Liver (tissue), 9 donors: ENCODE measurements around the gene CDKN2B-AS1. TPM values are rescaled to one million over a fixed set of nuclear protein-coding genes. Genes with fewer than 3 reads are reported as not detected.

Experiments used
- DNase-seq: peaks from one replicate; pipeline ENCODE4 v3.0.0-alpha.2; 2017; ENCODE audit warnings: low spot score
- H3K27ac ChIP-seq, 2 donors: one replicate each; pipeline ENCODE4 v1.7.0; 2013; ENCODE audit warnings: inconsistent platforms in 2 of 2, low read length in 2 of 2, control low read depth in 1 of 2, low read depth in 1 of 2, mild to moderate bottlenecking in 1 of 2
- H3K27me3 ChIP-seq, 4 donors: one replicate each; pipeline versions ENCODE4 v1.6.1 to v1.7.0; 2013; ENCODE audit warnings: low read length in 3 of 4, inconsistent platforms in 1 of 4, mild to moderate bottlenecking in 1 of 4, moderate library complexity in 1 of 4; ENCODE audit not compliant: control insufficient read depth in 4 of 4, insufficient read depth in 4 of 4
- H3K36me3 ChIP-seq, 4 donors: one replicate each; pipeline versions ENCODE4 v1.6.1 to v1.7.0; 2013; ENCODE audit warnings: low read length in 3 of 4, mild to moderate bottlenecking in 3 of 4, low read depth in 1 of 4, moderate library complexity in 1 of 4; ENCODE audit not compliant: control insufficient read depth in 4 of 4, insufficient read depth in 3 of 4
- H3K4me1 ChIP-seq, 4 donors: one replicate each; pipeline versions ENCODE4 v1.6.1 to v1.7.0; 2013; ENCODE audit warnings: low read length in 3 of 4, mild to moderate bottlenecking in 3 of 4, moderate library complexity in 1 of 4; ENCODE audit not compliant: control insufficient read depth in 4 of 4, insufficient read depth in 4 of 4
- H3K4me3 ChIP-seq, 3 donors: one replicate each; pipeline versions ENCODE4 v1.6.1 to v1.7.0; 2013; ENCODE audit warnings: low read length in 3 of 3, control low read depth in 1 of 3, low read depth in 1 of 3, mild to moderate bottlenecking in 1 of 3
- H3K9ac ChIP-seq, 2 donors: one replicate each; pipeline ENCODE4 v1.7.0; 2013; ENCODE audit warnings: low read length in 2 of 2, mild to moderate bottlenecking in 2 of 2, moderate library complexity in 2 of 2, control low read depth in 1 of 2, low read depth in 1 of 2
- H3K9me3 ChIP-seq, 4 donors: one replicate each; pipeline versions ENCODE4 v1.6.1 to v1.7.0; 2013; ENCODE audit warnings: low read length in 3 of 4; ENCODE audit not compliant: control insufficient read depth in 4 of 4
- EGR1 ChIP-seq, 2 donors: IDR thresholded peaks; 2 replicates each; pipeline ENCODE4 v1.6.1; 2016 to 2018; ENCODE audit warnings: antibody characterized with exemption in 2 of 2, low read depth in 2 of 2
- FOXA1 ChIP-seq: IDR thresholded peaks from 2 replicates; pipeline ENCODE4 v1.6.1; 2016; ENCODE audit warnings: antibody characterized with exemption
- FOXA2 ChIP-seq: IDR thresholded peaks from 2 replicates; pipeline ENCODE4 v1.6.1; 2016; ENCODE audit warnings: antibody characterized with exemption
- GABPA ChIP-seq, 2 donors: IDR thresholded peaks in 1 of 2; conservative IDR thresholded peaks in 1 of 2; 2 replicates each; pipeline ENCODE4 v1.6.1; 2016; ENCODE audit warnings: antibody characterized with exemption in 2 of 2, mild to moderate bottlenecking in 1 of 2, moderate library complexity in 1 of 2
- HNF4A ChIP-seq, 2 donors: conservative IDR thresholded peaks; 2 replicates each; pipeline ENCODE4 v1.6.1; 2016; ENCODE audit warnings: antibody characterized with exemption in 2 of 2, mild to moderate bottlenecking in 2 of 2
- HNF4G ChIP-seq: IDR thresholded peaks from 2 replicates; pipeline ENCODE4 v1.6.1; 2016; ENCODE audit warnings: antibody characterized with exemption
- JUND ChIP-seq, 2 donors: IDR thresholded peaks; 2 replicates each; pipeline ENCODE4 v1.6.1; 2016; ENCODE audit warnings: antibody characterized with exemption in 2 of 2
- NR2F2 ChIP-seq: IDR thresholded peaks from 2 replicates; pipeline ENCODE4 v1.6.1; 2016; ENCODE audit warnings: antibody characterized with exemption
- RAD21 ChIP-seq, 2 donors: IDR thresholded peaks; 2 replicates each; pipeline ENCODE4 v1.6.1; 2016; ENCODE audit warnings: antibody characterized with exemption in 2 of 2, mild to moderate bottlenecking in 2 of 2
- REST ChIP-seq: IDR thresholded peaks from 2 replicates; pipeline ENCODE4 v1.6.1; 2016; ENCODE audit warnings: antibody characterized with exemption, mild to moderate bottlenecking
- RXRA ChIP-seq, 2 donors: IDR thresholded peaks; 2 replicates each; pipeline ENCODE4 v1.6.1; 2017 to 2018; ENCODE audit warnings: antibody characterized with exemption in 2 of 2, mild to moderate bottlenecking in 1 of 2
- SP1 ChIP-seq: IDR thresholded peaks from 2 replicates; pipeline ENCODE4 v1.6.1; 2018; ENCODE audit warnings: antibody characterized with exemption, mild to moderate bottlenecking
- TAF1 ChIP-seq: conservative IDR thresholded peaks from 2 replicates; pipeline ENCODE4 v1.6.1; 2016; ENCODE audit warnings: antibody characterized with exemption, mild to moderate bottlenecking
- YY1 ChIP-seq: IDR thresholded peaks from 2 replicates; pipeline ENCODE4 v1.6.1; 2016; ENCODE audit warnings: antibody characterized with exemption, mild to moderate bottlenecking
- WGBS: extraction: QIAGEN DNeasy Blood & Tissue Kit; methylation state at CpG from one replicate; pipeline ENCODE4 v1.1.7; 2013; 5-methylcytosine and 5-hydroxymethylcytosine counted together
- polyA plus RNA-seq, 2 donors: library from polyadenylated mRNA; stranded (reverse) in 1 of 2; unstranded in 1 of 2; fragments of 200-250 nt in 1 of 2; fragments of >200 nt in 1 of 2; fragmentation: Nextera tagmentation in 1 of 2; extraction: Ambion mirVana in 1 of 2; gene quantifications; one replicate each; pipeline versions ENCODE4 v1.2.1 to v1.2.3, GENCODE V29; 2013 to 2015
- total RNA-seq, 2 donors: library from RNA; depleted of rRNA; stranded (reverse); fragments of >200 nt; gene quantifications; one replicate each; pipeline ENCODE4 v1.2.3, GENCODE V29; 2014
- TF ChIP-seq, protein P1 (sequence below): IDR thresholded peaks from 2 replicates; pipeline ENCODE4 v1.6.1; 2016; ENCODE audit warnings: antibody characterized with exemption
- TF ChIP-seq, protein P2 (sequence below): IDR thresholded peaks from 2 replicates; pipeline ENCODE4 v1.6.1; 2016; ENCODE audit warnings: antibody characterized with exemption
- TF ChIP-seq, protein P3 (sequence below): IDR thresholded peaks from 2 replicates; pipeline ENCODE4 v1.6.1; 2016; ENCODE audit warnings: antibody characterized with exemption
- TF ChIP-seq, protein P4 (sequence below): fragments of 150-350 bp; IDR thresholded peaks from 2 replicates; pipeline ENCODE4 v1.5.1; 2017; ENCODE audit warnings: improper control_type of control experiment, low read depth, low read length; ENCODE audit not compliant: missing input control
- donor health status: healthy.
- donor health status: healthy.
- donor health status: healthy.
- donor health status: healthy.
- donor health status: healthy.

The CDKN2B-AS1 gene
- total and polyA plus RNA-seq, 4 donors: 0.08 to 0.42 TPM; not detected in 2

DNA sequence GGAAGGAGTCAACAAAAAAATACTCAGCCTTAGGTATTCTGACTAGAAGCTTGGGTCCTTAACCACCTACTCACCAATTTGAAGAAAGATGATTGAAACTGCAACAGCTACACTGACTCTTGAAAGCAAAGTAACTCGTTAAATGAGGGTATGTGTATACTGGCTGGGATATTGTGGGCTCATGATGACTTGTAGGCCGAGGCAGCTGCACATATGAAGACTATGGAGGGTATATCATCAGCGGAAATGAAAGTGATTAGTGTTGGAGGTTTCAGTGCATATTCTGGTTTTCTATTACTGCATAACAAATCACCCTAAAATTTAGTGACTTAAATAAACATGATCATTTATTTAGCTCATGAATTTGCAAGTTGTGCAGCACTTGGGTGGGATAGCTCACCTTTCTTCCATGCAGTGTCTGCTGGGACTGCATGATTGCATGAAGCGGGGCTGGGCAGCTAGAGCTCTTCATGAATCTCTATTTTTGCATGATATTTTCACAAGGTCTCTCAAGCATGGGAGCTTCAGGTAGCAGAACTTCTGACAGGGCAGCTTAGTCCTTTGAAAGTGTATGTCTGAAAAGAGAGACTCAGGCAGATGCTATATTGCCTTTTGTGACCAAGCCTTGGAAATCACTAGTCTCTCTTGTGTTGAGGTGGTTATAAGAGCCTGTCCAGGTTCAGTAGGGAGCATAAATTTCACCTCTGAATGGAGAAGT lies 110.6 kb downstream of the CDKN2B-AS1 start:
- DNase-seq: no peak
- no peaks in the 10 kb centered on the region for H3K4me1 ChIP-seq
- TF ChIP-seq FOXA1: no peak
- TF ChIP-seq, protein P1, sequence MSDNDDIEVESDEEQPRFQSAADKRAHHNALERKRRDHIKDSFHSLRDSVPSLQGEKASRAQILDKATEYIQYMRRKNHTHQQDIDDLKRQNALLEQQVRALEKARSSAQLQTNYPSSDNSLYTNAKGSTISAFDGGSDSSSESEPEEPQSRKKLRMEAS: no peak
- TF ChIP-seq, protein P2, sequence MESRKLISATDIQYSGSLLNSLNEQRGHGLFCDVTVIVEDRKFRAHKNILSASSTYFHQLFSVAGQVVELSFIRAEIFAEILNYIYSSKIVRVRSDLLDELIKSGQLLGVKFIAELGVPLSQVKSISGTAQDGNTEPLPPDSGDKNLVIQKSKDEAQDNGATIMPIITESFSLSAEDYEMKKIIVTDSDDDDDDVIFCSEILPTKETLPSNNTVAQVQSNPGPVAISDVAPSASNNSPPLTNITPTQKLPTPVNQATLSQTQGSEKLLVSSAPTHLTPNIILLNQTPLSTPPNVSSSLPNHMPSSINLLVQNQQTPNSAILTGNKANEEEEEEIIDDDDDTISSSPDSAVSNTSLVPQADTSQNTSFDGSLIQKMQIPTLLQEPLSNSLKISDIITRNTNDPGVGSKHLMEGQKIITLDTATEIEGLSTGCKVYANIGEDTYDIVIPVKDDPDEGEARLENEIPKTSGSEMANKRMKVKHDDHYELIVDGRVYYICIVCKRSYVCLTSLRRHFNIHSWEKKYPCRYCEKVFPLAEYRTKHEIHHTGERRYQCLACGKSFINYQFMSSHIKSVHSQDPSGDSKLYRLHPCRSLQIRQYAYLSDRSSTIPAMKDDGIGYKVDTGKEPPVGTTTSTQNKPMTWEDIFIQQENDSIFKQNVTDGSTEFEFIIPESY: no peak
- no peak for TF ChIP-seq YY1
- TF ChIP-seq GABPA (IDR thresholded peaks at IDR 0.05 in 1 of 2, conservative IDR thresholded peaks at IDR 0.05 in 1 of 2): no peak
- TF ChIP-seq JUND (IDR thresholded peaks at IDR 0.05): no peak
- TF ChIP-seq, protein P3, sequence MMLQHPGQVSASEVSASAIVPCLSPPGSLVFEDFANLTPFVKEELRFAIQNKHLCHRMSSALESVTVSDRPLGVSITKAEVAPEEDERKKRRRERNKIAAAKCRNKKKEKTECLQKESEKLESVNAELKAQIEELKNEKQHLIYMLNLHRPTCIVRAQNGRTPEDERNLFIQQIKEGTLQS: no peak
- TF ChIP-seq EGR1 (IDR thresholded peaks at IDR 0.05; ENCODE audit: low read depth in 2 of 2): no peak
- no peak for TF ChIP-seq RAD21 (IDR thresholded peaks at IDR 0.05)
- TF ChIP-seq, protein P4, sequence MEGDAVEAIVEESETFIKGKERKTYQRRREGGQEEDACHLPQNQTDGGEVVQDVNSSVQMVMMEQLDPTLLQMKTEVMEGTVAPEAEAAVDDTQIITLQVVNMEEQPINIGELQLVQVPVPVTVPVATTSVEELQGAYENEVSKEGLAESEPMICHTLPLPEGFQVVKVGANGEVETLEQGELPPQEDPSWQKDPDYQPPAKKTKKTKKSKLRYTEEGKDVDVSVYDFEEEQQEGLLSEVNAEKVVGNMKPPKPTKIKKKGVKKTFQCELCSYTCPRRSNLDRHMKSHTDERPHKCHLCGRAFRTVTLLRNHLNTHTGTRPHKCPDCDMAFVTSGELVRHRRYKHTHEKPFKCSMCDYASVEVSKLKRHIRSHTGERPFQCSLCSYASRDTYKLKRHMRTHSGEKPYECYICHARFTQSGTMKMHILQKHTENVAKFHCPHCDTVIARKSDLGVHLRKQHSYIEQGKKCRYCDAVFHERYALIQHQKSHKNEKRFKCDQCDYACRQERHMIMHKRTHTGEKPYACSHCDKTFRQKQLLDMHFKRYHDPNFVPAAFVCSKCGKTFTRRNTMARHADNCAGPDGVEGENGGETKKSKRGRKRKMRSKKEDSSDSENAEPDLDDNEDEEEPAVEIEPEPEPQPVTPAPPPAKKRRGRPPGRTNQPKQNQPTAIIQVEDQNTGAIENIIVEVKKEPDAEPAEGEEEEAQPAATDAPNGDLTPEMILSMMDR: no peak
- TF ChIP-seq SP1: no peak
- TF ChIP-seq TAF1: no peak
- TF ChIP-seq RXRA (IDR thresholded peaks at IDR 0.05): no peak
- TF ChIP-seq HNF4G: no peak
- no peak for TF ChIP-seq HNF4A (conservative IDR thresholded peaks at IDR 0.05)
- no peak for TF ChIP-seq NR2F2
- no peaks in the 10 kb centered on the region for H3K36me3 ChIP-seq
- no peaks in the 10 kb centered on the region for H3K9me3 ChIP-seq
- H3K9ac ChIP-seq: no peak overlapping the region
- no peak overlapping the region for H3K27ac ChIP-seq
- no peaks in the 10 kb centered on the region for H3K27me3 ChIP-seq
- WGBS: 88% methylated on average over 4 of the region's 4 CpGs
- no peak overlapping the region for H3K4me3 ChIP-seq

DNA sequence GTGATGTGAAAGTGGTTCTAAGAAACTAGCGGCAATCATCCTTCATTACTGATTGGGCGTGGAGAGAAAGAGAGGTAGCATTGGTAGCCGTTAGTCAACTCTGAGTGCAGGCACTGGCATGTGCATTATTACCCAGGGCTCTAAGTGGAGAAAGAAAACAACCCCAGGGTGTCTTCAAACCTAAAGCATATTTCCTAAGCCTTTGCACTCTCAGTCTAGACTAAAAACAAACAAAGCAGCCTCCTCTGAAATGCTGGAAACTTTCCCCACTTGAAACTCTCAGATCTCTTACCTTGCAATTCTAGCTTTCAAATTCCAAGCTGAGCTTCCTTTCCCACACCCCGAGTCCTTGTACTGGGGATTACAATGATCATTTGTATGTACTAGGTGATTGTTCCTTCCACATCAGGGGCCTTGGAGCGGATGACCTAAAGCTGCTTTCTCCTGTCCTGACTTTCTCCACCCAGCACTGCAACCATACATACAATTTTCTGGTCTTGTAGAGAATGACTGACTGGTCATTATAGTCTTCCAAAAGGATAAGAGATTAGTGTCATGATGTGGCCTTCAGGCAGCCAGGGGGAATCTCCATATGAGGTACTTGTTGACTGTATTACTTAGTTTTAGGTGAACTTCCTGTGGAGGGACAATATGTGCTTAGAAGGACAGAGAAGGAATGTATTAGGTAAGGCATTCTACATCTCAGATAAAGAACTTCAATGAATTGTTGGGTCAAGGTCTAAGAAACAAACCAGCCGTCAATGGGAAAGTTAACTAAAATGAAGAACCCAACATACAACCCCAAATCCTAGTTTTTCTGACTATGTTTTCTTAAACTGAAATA lies 112.8 kb downstream of the CDKN2B-AS1 start:
- DNase-seq: no peak

More for the DNA sequence above, 112.8 kb downstream of the CDKN2B-AS1 start:
- Histone ChIP-seq H3K36me3 (no peaks in the 10 kb centered on the region), H3K4me1 (no peaks in the 10 kb centered on the region), H3K27me3 (no peaks in the 10 kb centered on the region), H3K4me3 (no peak overlapping the region), H3K9ac (no peak overlapping the region), H3K9me3 (no peaks in the 10 kb centered on the region), H3K27ac (no peak overlapping the region)
- no peak for TF ChIP-seq REST
- no peak for TF ChIP-seq JUND (IDR thresholded peaks at IDR 0.05)
- no peak for TF ChIP-seq FOXA2
- TF ChIP-seq HNF4A (conservative IDR thresholded peaks at IDR 0.05): no peak
- TF ChIP-seq, protein P4: no peak
- TF ChIP-seq EGR1 (IDR thresholded peaks at IDR 0.05; ENCODE audit: low read depth in 2 of 2): no peak
- no peak for TF ChIP-seq RAD21 (IDR thresholded peaks at IDR 0.05)
- TF ChIP-seq, protein P3: no peak
- no peak for TF ChIP-seq FOXA1
- TF ChIP-seq HNF4G: no peak
- no peak for TF ChIP-seq SP1
- no peak for TF ChIP-seq NR2F2
- TF ChIP-seq, protein P1: no peak
- TF ChIP-seq RXRA (IDR thresholded peaks at IDR 0.05): no peak
- TF ChIP-seq TAF1: no peak
- TF ChIP-seq YY1: no peak
- 91% methylated on average over 6 of the region's 6 CpGs for WGBS
